SH-SY5Y (cell line): ENCODE data around the gene KIAA1958.

ENCODE experiments used
- GATA2 ChIP-seq: IDR thresholded peaks from 2 replicates; pipeline ENCODE4 v1.6.1; 2011; ENCODE audit warnings: mild to moderate bottlenecking, low read depth, low read length
- GATA3 ChIP-seq: IDR thresholded peaks from 2 replicates; pipeline ENCODE4 v1.6.1; 2011; ENCODE audit warnings: low read depth, mild to moderate bottlenecking, low read length, moderate library complexity

Gene KIAA1958

DNA sequence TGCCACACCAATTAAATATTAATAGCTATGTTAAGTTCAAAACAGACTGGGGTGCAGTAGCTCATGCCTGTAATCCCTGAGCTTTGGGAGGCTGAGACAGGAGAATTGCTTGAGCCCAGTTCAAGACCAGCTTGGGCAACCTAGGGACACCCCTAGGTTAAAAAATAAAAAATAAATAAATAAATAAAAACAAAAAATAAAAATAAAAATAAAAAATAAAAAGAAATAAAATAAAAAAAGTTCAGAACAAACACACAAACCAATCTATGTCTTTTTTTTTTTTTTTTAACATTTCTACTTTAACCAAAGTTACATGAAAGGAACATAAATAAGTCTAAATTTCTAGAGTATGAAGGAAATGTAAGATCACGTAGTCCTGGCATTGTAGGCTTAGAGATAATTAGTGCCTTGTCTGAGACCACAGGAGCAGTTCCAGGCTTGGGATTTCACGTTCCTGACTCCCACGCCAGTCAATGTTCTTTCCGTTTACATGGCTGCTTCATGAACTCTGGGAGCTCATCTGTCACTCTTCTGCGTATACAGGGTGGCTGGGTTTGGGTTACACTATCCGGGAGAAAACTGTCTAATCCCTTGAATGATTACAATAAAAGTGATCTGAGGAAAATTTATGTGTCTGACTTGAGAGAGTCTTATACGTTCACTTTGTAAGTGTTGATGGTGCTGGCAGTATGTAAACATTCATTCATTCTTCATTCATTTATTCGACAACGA lies 85.2 kb downstream of the KIAA1958 start:
- TF ChIP-seq GATA3 (no peak), GATA2 (no peak)

DNA sequence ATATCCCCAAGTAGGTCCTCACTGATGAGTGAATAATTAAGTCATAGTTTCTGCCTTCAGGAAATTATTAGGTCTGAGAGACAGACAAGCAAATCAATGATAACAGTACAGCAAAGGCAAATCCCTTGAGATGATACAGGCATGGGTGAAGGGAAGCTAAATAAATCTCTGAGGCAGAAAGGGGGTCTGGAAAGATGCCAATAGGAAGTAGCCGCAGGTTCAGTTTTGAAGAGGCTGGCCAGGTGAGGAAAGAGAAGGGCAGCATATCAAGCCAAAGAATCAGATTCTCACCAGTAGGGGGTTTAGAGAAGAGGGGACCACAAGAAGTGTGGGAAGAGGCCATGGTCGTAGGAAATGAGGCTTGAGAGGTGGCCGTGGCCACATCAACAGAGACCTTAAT lies 85.8 kb downstream of the KIAA1958 start:
- no peak for TF ChIP-seq GATA3
- no peak for TF ChIP-seq GATA2

DNA sequence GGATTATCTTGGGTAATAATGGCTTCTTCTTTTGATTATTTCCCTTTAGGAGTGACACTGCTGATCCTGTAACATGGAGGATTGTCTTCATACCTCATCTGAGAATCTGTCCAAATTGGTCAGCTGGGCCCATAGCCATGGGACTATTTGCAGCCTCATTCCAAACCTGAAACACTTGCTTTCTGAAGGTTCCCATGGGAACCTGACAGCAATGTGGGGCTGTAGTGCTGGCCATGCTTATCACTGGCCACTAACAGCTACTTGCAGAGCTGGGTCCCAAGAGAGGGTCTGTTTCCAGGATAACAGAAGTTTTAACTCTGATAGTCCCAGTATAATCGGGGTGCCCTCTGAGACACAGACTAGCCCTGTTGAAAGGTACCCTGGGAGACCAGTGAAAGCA lies 87.4 kb downstream of the KIAA1958 start:
- no peak for TF ChIP-seq GATA2
- TF ChIP-seq GATA3: no peak

DNA sequence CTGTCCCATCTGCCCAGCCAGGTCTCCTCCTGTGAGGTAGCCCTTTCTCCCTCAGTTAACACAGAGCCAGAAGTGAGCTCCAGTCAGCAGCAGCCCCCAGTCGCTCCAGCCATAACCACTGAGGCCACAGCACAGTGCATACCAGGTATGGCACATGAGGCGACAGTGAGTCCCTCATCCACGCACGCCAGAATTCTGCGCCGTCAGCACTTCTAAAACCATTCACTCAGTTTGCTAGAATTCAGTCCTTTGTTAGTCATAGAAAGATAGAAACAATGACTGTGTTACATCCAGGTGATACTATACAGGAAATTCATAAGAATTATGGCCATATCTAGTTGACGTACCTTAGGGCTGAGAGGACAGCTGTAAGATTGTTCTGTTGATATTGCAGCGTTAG lies 88.5 kb downstream of the KIAA1958 start:
- TF ChIP-seq GATA2: no peak
- no peak for TF ChIP-seq GATA3

DNA sequence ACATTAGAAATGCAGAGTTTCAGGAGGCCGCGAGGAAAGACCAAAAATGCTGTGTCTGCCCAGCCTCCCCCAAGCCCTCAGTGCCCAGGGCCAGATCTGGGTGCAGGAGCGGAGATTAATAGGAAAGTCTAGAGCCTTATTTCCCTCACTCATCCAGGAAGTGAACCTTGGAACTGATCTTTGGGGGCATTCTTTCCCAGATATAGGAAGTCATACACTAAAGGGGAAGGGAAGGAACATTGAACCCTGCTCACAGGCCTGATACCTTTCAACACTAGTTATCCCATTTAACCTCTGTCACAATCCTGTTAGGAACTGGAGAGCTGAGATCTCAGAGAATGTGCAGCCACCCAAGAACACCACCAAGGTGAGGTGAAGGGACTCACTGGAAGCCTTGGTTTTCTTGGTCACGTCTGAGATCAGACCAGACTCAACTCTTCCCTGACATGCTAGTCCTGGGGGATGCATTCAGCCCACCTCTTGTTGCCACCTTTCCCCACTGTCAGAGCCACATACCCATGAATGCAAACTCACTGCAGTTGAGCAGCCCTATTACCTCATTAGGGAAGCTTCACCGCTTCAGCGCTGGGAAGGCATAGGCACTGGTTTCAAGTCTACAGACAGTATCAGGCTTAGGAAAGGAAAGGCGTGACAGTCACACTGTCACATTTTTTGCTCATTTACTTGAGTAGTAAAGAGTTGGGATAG lies 95.0 kb downstream of the KIAA1958 start:
- TF ChIP-seq GATA3 (no peak), GATA2 (no peak)

DNA sequence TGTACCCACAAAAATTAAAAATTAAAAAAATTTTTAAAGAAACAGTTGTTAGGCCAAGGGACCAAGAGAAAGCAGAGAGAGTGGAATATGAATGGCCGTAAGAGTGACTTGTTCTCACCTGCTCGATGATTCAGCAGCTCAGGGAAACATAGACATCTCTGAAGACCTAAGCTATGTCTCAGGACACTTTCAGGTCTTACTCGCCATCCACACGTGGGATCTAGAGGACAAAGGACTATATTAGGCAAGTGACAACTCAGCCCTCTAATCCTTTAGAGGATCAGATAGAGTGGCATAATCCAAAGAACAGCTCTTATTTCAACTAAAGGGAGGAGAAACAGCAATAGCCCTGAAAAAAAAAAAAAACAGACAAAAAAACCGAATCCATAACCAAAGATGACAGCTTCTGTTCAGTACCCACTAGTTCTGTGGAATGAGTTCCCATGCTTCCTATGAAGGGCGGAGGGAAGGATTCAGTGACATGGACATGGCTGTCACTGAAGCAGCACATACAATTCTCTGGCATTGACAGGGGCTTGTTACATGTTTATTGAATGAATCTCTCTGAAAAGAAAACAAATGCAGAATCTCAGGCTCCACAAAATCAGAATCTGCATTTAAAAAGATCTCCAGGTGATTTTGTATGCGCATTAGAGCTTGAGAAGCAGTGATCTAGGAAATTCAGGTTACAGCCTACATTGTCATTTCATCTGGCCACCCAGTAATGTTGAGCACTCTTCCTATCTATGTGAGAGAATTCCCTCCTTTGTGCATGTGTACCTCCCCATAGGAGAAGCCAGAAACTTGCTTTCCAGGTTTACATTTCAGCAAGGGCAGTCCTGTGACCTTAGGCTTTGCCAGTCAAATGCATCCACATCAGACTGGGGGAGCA lies 96.0 kb downstream of the KIAA1958 start:
- TF ChIP-seq GATA2 (no peak), GATA3 (no peak)

DNA sequence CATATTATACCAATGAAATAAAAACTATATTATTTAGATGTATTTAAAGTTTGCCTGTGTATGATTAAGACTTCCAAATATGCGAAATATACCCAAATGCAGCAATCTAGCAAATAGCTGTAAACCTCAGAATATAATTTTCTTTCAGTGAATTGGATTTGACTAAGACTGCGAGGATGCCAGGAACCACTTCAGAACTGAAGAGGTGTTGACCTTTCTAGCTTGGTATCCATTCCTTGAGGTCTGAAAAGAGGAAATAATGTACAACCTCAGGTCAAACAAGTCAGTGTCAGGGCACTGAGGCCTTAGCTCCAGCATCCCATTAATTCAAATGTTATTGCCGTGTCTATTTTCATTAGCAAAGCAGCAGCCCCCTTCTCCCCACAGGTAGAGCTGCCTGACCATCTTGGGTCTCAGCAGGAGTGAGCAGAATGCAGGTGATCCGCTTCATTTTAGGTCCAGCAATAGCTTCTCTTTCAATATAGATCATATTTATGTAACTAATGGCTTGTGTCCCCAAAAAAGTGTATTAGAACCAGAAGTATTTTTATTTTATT lies 100.0 kb downstream of the KIAA1958 start:
- TF ChIP-seq GATA2 (no peak), GATA3 (no peak)

DNA sequence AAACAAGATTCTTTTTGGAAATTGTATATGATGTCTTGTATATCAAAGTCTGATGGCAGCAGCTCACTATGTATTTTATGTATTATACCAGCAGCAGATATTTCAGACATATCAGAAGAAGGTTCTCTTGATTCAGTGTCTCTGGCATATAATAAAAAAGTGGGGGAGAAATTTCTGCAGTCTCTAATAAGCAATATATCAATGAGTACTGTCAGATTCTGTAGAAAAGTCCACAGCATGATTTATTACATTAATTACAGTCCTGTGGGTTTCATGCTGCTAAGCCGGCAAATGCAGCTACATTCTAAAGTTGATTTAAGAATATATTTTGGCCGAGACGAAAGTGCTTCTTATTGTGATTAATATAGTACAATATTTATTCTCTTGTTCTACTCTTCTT lies 113.1 kb downstream of the KIAA1958 start:
- TF ChIP-seq GATA3 (no peak), GATA2 (no peak)

DNA sequence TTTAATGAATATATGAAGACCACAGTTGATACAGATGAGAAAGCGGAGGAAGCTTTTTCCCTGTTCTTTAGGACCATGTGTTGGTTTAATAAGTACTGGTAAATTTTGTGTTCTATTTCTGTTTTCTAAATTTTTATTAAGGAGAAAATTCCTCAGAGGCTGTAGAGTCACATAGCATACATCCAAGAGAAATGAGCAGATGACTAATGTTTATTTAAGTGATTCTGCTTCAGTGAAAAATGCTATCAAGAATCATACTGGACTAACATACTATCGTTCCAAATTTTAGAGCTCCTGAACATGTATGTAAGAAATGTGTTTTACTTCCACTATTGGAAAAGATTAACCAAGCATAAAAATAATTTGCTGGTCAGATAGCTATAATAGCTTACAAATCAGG lies 115.0 kb downstream of the KIAA1958 start:
- TF ChIP-seq GATA3: no peak

DNA sequence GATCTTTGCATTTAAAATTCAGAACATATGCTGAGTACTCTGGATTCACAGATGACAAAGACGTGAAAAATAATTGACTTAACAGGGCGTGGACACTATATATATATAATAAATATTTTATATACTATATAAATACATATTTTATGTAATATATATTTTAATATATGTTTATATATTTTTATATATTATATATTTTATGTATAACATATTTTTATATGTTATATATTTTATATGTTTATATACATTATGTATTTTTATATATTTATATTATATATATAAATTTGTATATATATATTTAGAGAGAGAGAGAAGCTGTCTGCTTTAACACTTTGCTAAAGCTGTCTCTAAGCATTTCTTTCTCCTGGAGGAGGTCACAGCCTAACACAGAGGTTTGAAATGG lies 118.2 kb downstream of the KIAA1958 start:
- no peak for TF ChIP-seq GATA3
- no peak for TF ChIP-seq GATA2

DNA sequence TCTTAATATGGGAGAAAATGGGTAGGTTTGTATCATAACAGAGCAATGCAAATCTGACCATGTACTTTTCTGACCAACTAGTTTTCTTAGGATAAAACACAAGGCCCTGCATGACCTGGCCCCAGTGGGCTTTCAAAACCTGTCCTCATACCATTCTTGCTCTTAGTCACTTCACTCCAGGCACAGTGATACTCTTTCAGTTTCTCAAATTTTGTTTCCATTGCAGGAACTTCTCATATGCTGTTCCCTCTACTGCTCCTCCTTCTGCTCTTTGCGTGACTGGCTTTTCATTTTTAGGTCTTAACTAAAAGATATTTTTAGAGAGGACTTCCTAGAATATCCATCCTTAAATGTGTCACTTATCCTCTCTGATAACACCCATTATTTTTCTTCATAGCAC lies 118.9 kb downstream of the KIAA1958 start:
- no peak for TF ChIP-seq GATA2
- no peak for TF ChIP-seq GATA3

DNA sequence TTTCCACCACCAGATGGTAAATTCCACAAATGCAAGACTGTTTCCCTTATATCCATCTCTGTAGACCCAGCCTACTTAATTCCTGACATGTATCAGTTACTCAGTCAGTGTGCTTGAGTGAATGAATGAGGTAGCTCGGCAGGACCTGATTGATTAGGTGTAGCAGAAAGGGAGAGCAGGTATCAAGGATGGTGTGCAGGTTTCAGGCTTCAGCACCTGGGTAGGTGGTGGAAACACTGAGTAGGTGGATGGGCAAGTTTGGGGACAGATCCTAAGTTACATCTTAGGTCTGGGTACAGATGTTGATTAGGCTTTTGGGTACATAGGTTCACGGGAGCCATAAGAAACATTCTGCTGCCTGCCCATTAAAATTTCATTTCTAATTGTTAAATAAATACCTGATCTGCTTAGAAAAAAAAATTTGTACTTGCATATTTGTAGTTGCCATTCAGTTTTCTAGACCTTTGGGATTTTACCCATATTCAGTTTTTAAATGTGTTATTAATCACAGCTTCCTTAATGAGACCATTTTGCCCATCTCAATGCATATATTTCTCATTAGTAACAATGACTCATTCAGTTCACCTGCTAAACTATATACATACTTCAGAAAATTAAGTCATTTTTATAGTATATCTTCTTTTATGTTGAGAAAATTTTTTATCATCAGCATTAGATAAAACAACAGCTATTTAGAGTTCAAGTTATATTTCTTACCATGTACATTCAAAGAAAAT lies 119.5 kb downstream of the KIAA1958 start:
- TF ChIP-seq GATA2: no peak
- no peak for TF ChIP-seq GATA3

DNA sequence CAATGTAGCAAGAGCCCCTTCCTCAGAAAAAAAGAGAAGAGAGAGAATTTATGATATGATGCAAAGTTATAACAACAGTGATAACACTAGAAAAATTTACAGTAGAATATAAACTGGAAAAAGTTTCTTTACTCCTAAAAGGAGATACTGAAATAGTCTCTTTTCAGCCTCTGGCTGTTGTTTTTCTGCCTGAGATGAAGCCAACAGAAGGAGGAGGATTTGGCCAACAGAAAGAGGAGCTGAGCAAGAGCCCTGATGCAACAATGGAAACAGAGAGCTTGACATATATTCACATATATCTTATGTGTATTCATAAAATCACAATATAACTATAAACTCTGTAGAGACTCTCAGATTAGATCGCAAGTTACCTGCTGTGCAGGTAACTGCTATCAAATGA lies 122.2 kb downstream of the KIAA1958 start:
- no peak for TF ChIP-seq GATA3
- TF ChIP-seq GATA2: no peak
